Measurements from ENCODE around the gene TMED1.

- TF ChIP-seq CTCF (IDR thresholded peaks at IDR 0.05; ENCODE audit: poor library complexity): no peak
- TF ChIP-seq EZH2 (IDR thresholded peaks at IDR 0.05; ENCODE audit: borderline replicate concordance): no peak
- TF ChIP-seq EZH2phosphoT487 (IDR thresholded peaks at IDR 0.05; ENCODE audit: low read depth, severe bottlenecking, unreplicated experiment): no peak
Measured at GRCh38 chr19:10832939-10833296, 3.1 kb downstream of the TMED1 start.
